CD4-positive, alpha-beta T cell treated with Interleukin-15 for 1 hour (primary cell): ENCODE data around the gene DAPK1.

ENCODE experiments used
- DNase-seq: peaks from one replicate; pipeline ENCODE4 v3.0.0-alpha.2; 2020

The DAPK1 gene

GRCh38 chr9:87597710-87598443 is 100.2 kb downstream of the DAPK1 start:
- no peak for DNase-seq

GRCh38 chr9:87599901-87600610 is 102.4 kb downstream of the DAPK1 start:
- no peak for DNase-seq

DNA sequence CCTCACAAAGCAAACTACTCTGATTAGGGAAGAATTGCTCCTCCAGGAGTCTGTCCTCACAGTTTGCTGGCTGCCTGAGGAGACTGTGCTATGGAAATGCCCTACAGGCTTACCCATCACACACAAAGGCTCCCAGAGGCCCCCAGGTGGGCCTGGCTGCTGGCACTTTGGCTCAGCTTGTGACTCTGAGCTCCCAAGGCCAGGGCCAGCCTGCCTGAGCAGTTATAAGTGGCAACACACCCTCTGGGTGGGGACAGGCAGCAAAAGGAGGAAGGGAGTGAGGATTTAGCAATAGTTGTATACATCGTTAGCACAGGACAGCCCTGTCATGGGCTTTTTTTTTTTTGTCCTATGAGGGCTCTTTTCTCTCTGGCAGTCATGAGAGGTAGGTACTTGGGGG is 103.5 kb downstream of the DAPK1 start:
- DNase-seq, result peak; percentile 58

- DNase-seq, result no peak
Measured at GRCh38 chr9:87601595-87601994, 103.9 kb downstream of the DAPK1 start.

DNA sequence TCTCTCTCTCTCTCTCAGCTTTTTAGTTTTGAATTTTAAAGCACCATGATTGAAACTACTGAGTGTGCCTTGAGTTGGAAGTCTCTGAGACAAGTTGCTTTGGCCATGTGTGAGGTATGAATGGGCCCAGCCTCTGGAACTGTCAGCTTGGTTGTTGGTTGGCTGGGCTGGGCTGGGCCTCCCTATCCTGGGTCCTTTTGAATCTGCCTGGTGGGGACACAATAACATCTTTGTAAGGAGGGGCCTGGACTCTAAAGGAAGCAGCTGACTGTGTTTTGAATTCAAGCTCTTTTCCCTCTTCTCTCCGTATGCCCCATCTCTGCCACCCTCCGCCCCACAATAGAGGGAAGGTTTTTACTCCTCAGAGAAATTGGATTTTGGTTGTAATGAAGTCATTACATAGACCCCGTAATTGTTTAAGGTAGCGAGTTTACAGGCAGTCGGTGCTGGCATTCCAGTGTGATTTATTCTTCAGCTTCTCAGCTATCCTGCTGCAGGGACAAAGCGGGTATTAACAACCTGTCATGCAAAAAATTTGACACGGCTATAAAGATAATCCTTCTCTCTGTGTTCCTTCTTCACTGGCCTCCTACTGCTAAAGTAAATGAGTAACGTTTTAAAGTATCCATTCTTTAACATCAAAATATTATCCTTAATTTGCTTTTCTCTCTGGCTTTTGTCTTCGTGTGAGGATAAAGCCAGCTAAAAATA is 105.4 kb downstream of the DAPK1 start:
- DNase-seq, result no peak

DNA sequence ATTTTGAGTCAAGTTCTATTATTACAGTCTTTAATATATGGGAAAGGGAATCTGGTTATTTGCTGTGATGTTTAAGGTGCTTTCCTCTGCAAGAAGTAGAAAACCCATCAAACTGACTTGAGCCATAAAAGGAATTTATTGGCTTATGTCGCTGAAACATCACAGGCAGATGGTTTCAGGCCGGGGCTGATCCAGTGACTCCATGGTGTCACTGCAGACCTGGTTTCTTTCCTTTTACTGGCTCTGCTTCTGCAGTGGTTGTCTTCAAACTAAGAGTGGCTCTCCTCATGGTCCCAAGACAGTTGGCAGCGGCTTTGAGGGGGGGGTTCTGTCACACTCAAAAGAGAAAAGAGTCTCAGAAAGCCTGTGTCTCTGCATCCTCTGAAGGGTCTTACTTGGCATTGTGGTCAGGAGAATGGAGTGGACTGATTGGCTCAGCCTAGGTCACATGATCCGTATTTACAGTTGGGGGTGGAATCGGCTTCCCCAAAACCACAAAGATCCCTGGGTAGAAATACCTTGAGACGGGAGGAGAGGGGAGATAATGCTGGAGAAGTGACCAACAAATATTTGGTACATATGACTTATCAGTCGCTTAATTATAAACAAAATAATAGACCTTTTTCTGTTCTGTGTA is 106.3 kb downstream of the DAPK1 start:
- no peak for DNase-seq

DNA sequence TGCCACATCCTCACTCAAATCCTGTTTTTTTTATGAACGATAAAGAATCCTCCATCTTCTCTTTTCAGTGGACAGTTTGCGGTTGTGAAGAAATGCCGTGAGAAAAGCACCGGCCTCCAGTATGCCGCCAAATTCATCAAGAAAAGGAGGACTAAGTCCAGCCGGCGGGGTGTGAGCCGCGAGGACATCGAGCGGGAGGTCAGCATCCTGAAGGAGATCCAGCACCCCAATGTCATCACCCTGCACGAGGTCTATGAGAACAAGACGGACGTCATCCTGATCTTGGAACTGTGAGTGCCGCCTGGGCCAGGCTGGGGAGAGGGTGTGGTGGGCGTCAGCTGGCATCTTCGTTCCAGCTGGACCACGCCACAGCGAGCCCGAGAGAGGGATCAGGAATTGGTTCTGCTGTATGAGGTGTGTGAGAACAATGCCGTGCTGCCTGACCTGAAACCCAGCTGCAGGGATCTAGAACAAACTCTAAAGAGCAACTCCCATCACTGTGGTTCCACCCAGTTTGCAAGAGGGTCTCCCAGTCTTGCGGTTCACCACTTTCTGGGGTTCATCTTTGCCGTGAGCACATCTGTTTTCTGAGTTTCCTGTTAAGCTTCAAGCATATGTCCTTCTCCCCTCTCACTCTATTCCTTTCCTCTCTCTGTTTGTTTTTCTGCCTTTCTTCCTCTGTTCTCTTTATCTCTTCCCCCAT is 107.4 kb downstream of the DAPK1 start:
- no peak for DNase-seq

GRCh38 chr9:87605676-87606075 is 108.0 kb downstream of the DAPK1 start:
- DNase-seq, result no peak

GRCh38 chr9:87606841-87607521 is 109.3 kb downstream of the DAPK1 start:
- no peak for DNase-seq

GRCh38 chr9:87607859-87608258 is 110.2 kb downstream of the DAPK1 start:
- DNase-seq, result peak; percentile 46

GRCh38 chr9:87609002-87609401 is 111.3 kb downstream of the DAPK1 start:
- DNase-seq, result no peak

DNA sequence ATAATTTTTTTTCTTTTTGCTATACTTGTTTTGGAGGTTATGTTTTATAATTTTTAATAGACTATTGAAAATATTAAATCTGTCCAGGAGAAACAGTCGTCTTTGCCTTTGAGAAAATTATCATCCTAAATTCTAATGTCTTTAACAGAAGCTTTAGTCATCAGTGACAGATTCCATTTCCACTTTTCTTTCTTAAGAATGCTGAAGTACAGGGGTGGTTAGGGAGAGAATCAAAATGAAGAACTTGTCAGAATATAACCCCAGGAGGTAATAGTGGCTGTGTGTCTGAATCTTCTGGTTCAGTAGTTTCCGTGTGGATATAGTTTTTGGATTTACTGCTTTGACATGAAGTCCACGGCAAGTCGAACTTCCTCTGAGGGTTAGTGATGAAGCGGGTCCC is 111.8 kb downstream of the DAPK1 start:
- no peak for DNase-seq

DNA sequence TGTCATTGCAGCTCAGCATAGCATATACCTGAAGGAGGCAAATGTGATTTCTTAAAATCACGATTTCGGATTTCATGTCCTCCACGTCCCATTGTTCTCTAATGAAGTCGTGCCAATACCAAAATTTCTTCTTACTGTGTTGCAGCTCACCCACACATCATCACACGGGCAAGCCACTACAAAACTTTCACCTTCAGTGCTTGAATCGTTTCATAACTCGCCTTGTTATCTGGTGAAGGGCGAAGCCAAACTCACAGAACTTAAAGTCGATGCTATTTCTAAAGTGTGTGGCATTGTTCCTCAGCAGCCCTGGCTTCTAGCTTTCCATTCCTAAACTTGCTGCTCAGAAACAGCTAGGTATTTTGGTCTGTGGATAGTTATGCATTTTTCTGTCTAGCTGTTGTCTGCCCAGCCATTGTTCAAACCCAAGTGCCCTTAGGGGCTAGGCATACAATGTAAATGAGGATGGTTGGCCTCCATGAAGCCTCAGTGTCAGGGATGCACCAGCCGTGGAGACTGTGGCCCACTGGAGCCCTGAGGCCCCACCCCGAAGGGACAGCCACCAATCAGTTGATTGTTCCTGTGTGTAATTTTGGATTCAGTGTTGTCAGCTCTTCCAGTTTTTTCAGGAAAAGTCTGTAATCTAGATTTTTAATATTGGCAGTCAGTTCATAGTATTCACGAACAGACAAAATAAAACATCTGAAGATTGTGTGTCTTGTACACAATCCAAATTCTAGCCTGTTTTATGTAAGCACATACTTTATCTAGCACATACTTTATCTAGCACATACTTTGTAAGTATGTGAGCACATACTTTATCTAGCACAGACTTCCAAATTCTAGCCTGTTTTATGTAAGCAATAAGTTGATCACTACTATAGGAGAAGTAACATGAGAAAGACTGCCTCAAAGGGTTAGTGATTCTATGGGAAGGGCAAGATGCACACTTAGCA is 112.8 kb downstream of the DAPK1 start:
- DNase-seq, result no peak

- DNase-seq, result no peak
Measured at GRCh38 chr9:87611776-87612175, 114.1 kb downstream of the DAPK1 start.

DNA sequence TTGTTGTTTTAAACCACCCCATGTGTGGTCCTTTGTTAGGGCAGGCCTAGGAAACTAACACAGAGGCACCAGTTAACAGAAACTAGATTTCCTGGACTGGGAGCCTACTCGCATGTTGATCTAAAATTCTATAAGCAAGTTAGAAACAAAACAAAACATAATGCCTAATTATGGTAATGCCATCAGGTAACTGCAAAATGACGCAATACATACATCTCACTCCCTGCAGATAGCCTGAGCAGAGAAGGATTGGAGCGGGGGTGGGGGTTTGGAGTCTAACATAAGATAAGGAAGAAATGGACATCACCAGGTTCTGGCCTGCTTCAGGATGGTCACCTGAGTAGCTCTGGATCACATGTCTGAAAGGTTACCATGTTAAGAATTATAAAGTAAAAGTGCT is 114.9 kb downstream of the DAPK1 start:
- no peak for DNase-seq

DNA sequence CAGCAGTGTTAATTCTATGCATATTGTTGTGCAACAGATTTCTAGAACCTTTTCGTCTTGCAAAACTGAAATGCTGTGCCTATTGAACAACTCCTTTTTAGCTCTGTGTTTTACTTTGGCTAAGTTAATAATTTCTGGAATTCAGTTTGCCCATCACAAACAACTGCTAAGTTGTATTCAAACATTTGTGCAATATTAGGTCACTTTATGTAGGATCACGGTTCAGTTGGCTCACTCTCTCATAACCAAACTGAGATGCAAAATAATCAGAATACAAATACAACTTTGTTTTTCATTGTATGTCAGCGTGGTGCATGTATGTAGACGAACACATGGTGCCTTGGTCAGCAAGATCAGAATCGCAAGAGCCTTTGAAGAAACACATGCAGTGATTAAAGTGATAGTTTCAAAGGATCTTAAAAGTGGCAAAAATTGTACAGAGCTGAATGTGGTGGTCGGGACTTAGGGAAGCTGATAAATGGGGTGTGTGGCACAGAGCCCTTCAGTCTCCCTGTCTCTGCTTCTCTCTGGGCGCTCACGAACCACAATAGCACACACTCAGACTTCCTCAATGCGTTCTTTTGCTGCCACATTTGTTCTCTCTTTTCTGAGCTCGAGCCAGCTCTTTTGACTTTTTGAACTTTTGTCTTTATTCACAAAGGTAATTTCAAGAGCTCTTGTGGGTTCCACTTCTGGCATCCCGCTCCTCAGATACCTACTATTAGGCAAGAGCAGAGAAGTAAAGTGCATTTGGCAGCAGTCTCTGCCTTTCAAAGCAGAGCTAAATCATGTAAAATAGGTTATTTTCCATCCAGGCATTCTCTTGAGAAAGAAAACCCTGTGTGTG is 115.8 kb downstream of the DAPK1 start:
- no peak for DNase-seq

GRCh38 chr9:87614397-87614796 is 116.7 kb downstream of the DAPK1 start:
- no peak for DNase-seq

- DNase-seq, result no peak
Measured at GRCh38 chr9:87615136-87615535, 117.5 kb downstream of the DAPK1 start.

- DNase-seq, result no peak
Measured at GRCh38 chr9:87615547-87616148, 118.0 kb downstream of the DAPK1 start.

- DNase-seq, result no peak
Measured at GRCh38 chr9:87618226-87618625, 120.6 kb downstream of the DAPK1 start.
